ENCODE data around the gene POTEJ. TPM values are rescaled to one million over a fixed set of nuclear protein-coding genes. Genes with fewer than 3 reads are reported as not detected.
"Not testable (repeated sequence)": the region's sequence is repeated elsewhere in the genome, so short reads cannot be mapped to it uniquely, and the experiment has no call there.

The POTEJ gene
- total RNA-seq (2014; rRNA removed; shearing (Covaris generic); ENCODE audit: low replicate concordance): not detected in 2 replicates

DNA sequence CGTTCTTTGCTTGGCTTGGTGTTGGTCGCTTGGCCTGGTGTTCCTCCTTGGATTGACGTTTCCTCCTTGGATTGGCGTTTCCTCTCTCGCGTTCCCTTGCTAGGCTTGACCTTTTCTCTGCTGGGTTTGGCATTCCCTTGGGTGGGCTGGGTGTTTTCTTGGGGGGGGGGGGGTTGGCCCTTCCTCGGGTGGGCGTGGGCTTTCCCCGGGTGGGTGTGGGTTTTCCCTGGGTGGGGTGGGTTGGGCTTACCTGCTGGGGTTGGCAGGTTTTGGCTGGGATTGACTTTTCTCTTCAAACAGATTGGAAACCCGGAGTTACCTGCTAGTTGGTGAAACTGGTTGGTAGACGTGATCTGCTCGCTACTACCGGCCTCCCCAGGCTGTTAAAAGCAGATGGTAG lies at the start of gene POTEJ:
TSS of gene POTEJ (plus strand) at position 301 of the 400 bp plus-strand sequence. CDS start at position 394, 93 bp downstream.
- not testable (repeated sequence) for H4K20me1 ChIP-seq (ENCODE audit: insufficient read depth, low read depth, low read length); H3K9me2 ChIP-seq (replicated peaks; ENCODE audit: insufficient read depth, low read length); H3K27ac ChIP-seq (ENCODE audit: low read length); H3K36me3 ChIP-seq (ENCODE audit: insufficient read depth, low read length); H2AFZ ChIP-seq (ENCODE audit: low read length); H3K79me2 ChIP-seq (ENCODE audit: low read length); H3K9me3 ChIP-seq (ENCODE audit: low read length); H3K9ac ChIP-seq (ENCODE audit: low read length); DNase-seq; H3K4me2 ChIP-seq (ENCODE audit: low read depth, low read length, poor library complexity, severe bottlenecking); H3K27me3 ChIP-seq (ENCODE audit: low read length); H3K4me1 ChIP-seq (ENCODE audit: low read length); H3K4me3 ChIP-seq (ENCODE audit: low read length)

DNA sequence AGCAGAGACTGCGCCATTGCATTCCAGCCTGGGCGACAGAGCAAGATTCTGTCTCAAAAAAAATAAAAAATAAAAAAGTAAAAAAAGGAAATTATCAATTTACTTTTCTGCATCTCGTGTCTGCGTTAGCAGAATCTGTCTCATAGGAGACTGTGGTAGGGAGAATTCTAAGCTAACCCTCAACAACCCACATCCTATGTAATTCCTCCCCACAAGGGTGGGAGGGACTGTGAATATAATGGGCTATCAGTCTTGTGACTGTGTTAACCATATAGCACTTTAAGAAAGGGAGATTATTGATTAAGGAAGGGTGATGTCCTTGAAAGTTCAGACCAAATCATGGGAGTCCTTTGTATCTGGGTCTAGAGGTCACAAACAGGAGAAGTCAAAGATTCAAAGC lies 45.1 kb upstream of the POTEJ start:
- not testable (repeated sequence) for H3K9me2 ChIP-seq (replicated peaks; ENCODE audit: insufficient read depth, low read length); H3K4me1 ChIP-seq (ENCODE audit: low read length); H3K79me2 ChIP-seq (ENCODE audit: low read length); DNase-seq; H3K9ac ChIP-seq (ENCODE audit: low read length); H3K9me3 ChIP-seq (ENCODE audit: low read length); H3K27ac ChIP-seq (ENCODE audit: low read length); H3K27me3 ChIP-seq (ENCODE audit: low read length); H4K20me1 ChIP-seq (ENCODE audit: insufficient read depth, low read depth, low read length); H3K4me3 ChIP-seq (ENCODE audit: low read length); H3K36me3 ChIP-seq (ENCODE audit: insufficient read depth, low read length); H3K4me2 ChIP-seq (ENCODE audit: low read depth, low read length, poor library complexity, severe bottlenecking); H2AFZ ChIP-seq (ENCODE audit: low read length)

DNA sequence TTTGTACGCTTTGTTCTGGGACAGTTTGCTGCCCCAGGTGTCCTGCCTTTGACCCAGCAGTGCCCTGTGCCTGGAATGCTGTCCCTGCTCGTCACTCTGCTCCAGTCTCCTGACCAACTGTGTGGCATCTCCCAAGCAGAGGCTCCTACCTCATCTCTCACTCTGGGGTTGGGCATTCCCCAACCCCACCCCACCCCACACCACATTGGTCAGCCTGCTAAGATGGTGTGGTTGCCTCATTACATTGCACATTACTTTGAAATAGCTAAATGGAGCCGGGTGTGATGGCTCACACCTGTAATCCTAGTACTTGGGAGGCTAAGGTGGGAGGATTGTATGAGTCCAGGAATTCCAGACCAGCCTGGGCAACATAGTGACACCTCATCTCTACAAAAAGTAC lies 39.3 kb upstream of the POTEJ start:
- H3K9ac ChIP-seq (ENCODE audit: low read length); H3K9me3 ChIP-seq (ENCODE audit: low read length); H3K4me3 ChIP-seq (ENCODE audit: low read length); H3K79me2 ChIP-seq (ENCODE audit: low read length); H3K4me2 ChIP-seq (ENCODE audit: low read depth, low read length, poor library complexity, severe bottlenecking); DNase-seq; H4K20me1 ChIP-seq (ENCODE audit: insufficient read depth, low read depth, low read length); H3K27me3 ChIP-seq (ENCODE audit: low read length); H3K9me2 ChIP-seq (replicated peaks; ENCODE audit: insufficient read depth, low read length); H3K4me1 ChIP-seq (ENCODE audit: low read length); H2AFZ ChIP-seq (ENCODE audit: low read length); H3K36me3 ChIP-seq (ENCODE audit: insufficient read depth, low read length); H3K27ac ChIP-seq (ENCODE audit: low read length): not testable (repeated sequence)

DNA sequence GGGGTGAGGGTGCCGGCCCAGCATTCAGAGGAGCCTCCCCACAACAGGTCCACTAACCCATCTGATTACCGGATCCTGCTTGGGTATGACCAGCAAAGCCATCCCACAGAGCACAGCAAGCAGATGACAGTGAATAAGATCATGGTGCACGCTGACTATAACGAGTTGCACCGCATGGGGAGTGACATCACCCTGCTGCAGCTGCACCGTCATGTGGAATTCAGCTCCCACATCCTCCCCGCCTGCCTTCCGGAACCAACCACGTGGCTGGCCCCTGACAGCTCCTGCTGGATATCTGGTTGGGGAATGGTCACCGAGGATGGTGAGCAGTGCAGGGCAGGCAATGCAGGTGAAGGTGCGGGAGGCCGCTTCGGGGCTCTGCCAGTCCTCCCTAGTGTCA lies 37.0 kb upstream of the POTEJ start:
- not testable (repeated sequence) for H3K27me3 ChIP-seq (ENCODE audit: low read length); H3K4me2 ChIP-seq (ENCODE audit: low read depth, low read length, poor library complexity, severe bottlenecking); H3K79me2 ChIP-seq (ENCODE audit: low read length); H3K9ac ChIP-seq (ENCODE audit: low read length); H2AFZ ChIP-seq (ENCODE audit: low read length); H3K36me3 ChIP-seq (ENCODE audit: insufficient read depth, low read length); DNase-seq; H3K9me2 ChIP-seq (replicated peaks; ENCODE audit: insufficient read depth, low read length); H4K20me1 ChIP-seq (ENCODE audit: insufficient read depth, low read depth, low read length); H3K27ac ChIP-seq (ENCODE audit: low read length); H3K9me3 ChIP-seq (ENCODE audit: low read length); H3K4me1 ChIP-seq (ENCODE audit: low read length); H3K4me3 ChIP-seq (ENCODE audit: low read length)

DNA sequence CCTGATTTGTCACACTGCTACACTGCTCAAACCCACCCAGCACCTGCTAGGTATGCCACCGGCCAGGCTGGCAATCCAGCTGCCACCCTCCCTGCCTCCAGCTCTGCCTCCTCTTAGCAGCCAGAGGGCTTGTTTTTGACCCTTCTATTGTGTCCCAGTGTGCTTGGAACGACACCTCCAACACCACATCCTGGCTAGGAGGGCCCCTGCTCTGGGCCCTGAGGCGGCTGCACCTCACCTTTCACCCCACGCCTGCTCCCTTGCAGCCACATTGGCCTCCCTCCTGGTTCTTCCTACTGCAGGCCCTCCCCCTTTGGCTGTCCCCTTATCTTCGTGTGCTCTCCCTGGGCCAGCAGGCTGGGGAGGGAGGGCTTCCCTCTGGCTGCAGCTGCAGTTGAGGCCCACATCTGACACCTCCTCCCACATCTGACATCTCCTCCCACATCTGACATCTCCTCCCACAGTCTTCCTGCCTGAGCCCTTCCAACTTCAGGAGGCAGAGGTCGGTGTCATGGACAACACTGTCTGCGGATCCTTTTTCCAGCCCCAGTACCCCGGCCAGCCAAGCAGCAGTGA lies 34.9 kb upstream of the POTEJ start:
- H3K27ac ChIP-seq (ENCODE audit: low read length); H3K4me1 ChIP-seq (ENCODE audit: low read length); H4K20me1 ChIP-seq (ENCODE audit: insufficient read depth, low read depth, low read length); H3K9me3 ChIP-seq (ENCODE audit: low read length); H2AFZ ChIP-seq (ENCODE audit: low read length); H3K4me3 ChIP-seq (ENCODE audit: low read length); H3K9me2 ChIP-seq (replicated peaks; ENCODE audit: insufficient read depth, low read length); H3K9ac ChIP-seq (ENCODE audit: low read length); DNase-seq; H3K79me2 ChIP-seq (ENCODE audit: low read length); H3K27me3 ChIP-seq (ENCODE audit: low read length); H3K36me3 ChIP-seq (ENCODE audit: insufficient read depth, low read length); H3K4me2 ChIP-seq (ENCODE audit: low read depth, low read length, poor library complexity, severe bottlenecking): not testable (repeated sequence)

DNA sequence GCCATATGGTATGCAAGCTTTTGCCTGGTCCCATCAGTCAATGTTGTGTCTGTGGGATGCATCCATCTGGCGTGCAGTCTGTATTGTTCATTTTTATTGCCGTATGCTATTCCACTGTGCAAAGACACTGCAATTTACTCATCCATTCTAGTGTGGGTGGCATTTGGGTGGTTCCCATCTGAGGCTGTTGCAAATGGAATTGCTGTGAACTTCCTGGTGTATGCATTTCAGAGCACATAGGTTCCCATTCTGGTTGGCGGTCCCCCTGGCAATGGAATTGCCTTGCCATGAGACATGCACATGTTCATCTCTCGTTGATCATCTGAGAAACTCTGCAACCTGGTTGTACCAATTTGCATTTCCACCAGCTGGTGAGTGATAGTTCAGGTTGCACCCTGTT lies 33.7 kb upstream of the POTEJ start:
- H3K9me3 ChIP-seq (ENCODE audit: low read length); H3K9ac ChIP-seq (ENCODE audit: low read length); DNase-seq; H2AFZ ChIP-seq (ENCODE audit: low read length); H3K36me3 ChIP-seq (ENCODE audit: insufficient read depth, low read length); H4K20me1 ChIP-seq (ENCODE audit: insufficient read depth, low read depth, low read length); H3K27ac ChIP-seq (ENCODE audit: low read length); H3K4me2 ChIP-seq (ENCODE audit: low read depth, low read length, poor library complexity, severe bottlenecking); H3K27me3 ChIP-seq (ENCODE audit: low read length); H3K9me2 ChIP-seq (replicated peaks; ENCODE audit: insufficient read depth, low read length); H3K79me2 ChIP-seq (ENCODE audit: low read length); H3K4me1 ChIP-seq (ENCODE audit: low read length); H3K4me3 ChIP-seq (ENCODE audit: low read length): not testable (repeated sequence)

DNA sequence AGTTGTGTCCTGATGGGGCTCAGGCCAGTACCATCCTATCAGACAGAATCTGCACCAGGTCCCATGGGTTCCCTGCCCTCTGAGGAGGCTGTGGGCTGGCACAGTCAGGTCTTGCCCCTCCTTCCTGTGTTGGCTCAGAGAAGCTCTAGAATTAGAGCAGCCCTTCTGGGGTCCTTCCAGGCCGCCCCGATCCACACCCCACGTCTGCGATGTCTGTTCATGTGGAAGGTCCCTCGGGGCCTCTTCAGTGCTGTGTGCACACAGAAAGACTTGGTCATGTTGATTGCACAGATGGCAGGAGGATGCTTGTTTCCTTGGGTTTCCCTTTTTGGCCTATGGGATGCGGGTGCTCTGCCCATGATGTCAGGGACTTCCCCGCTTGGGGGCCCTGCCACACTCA lies 32.1 kb upstream of the POTEJ start:
- not testable (repeated sequence) for H3K9me2 ChIP-seq (replicated peaks; ENCODE audit: insufficient read depth, low read length); H3K4me2 ChIP-seq (ENCODE audit: low read depth, low read length, poor library complexity, severe bottlenecking); H3K27ac ChIP-seq (ENCODE audit: low read length); H4K20me1 ChIP-seq (ENCODE audit: insufficient read depth, low read depth, low read length); H3K27me3 ChIP-seq (ENCODE audit: low read length); H3K36me3 ChIP-seq (ENCODE audit: insufficient read depth, low read length); DNase-seq; H3K4me1 ChIP-seq (ENCODE audit: low read length); H3K79me2 ChIP-seq (ENCODE audit: low read length); H3K4me3 ChIP-seq (ENCODE audit: low read length); H3K9ac ChIP-seq (ENCODE audit: low read length); H3K9me3 ChIP-seq (ENCODE audit: low read length); H2AFZ ChIP-seq (ENCODE audit: low read length)

DNA sequence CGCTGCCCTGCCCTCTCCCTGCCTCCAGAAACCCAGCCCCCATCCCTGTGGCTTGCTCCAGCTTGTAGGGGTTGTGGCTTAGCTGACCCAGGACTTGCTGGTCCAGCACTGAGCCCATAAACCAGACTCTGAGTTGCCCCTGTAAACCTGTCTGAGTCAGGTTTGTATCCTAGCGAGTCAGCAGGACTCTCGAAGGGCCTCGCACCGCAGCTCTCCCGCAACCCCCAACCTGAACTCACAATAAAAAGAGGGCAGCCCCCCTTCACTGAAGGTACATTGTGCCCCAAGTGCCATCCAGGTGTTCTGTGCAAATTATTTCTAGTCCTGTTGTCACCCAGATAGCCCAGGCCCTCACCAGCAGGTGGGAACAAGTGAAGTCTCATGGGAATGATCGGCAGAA lies 29.7 kb upstream of the POTEJ start:
- not testable (repeated sequence) for H3K4me1 ChIP-seq (ENCODE audit: low read length); H3K27me3 ChIP-seq (ENCODE audit: low read length); DNase-seq; H3K36me3 ChIP-seq (ENCODE audit: insufficient read depth, low read length); H3K9me3 ChIP-seq (ENCODE audit: low read length); H3K79me2 ChIP-seq (ENCODE audit: low read length); H3K4me2 ChIP-seq (ENCODE audit: low read depth, low read length, poor library complexity, severe bottlenecking); H2AFZ ChIP-seq (ENCODE audit: low read length); H3K27ac ChIP-seq (ENCODE audit: low read length); H4K20me1 ChIP-seq (ENCODE audit: insufficient read depth, low read depth, low read length); H3K4me3 ChIP-seq (ENCODE audit: low read length); H3K9ac ChIP-seq (ENCODE audit: low read length); H3K9me2 ChIP-seq (replicated peaks; ENCODE audit: insufficient read depth, low read length)

DNA sequence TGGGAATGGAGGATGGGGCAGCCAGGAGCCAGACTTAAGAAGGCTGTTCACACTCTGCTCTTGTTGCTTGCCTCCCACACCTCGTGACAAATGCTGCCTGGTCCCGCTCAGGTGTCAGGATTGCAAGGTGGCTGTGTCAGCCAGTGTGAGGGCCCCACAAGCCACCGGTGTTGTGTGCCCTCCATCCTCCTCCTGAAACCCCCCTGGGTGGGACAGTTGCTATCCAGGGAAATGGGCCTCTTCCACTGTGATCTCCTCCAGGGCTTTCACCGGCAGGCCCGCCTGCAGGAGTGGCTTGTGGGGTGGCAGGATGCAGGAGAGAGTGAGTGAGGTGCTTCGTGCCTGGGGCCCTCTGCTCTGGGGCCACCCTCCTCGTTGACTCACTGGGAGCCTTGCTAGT lies 28.3 kb upstream of the POTEJ start:
- not testable (repeated sequence) for DNase-seq

More for the DNA sequence above, 28.3 kb upstream of the POTEJ start:
- not testable (repeated sequence) for H2AFZ ChIP-seq (ENCODE audit: low read length); H3K79me2 ChIP-seq (ENCODE audit: low read length); H3K27me3 ChIP-seq (ENCODE audit: low read length); H3K4me1 ChIP-seq (ENCODE audit: low read length); H3K9me2 ChIP-seq (replicated peaks; ENCODE audit: insufficient read depth, low read length); H3K9ac ChIP-seq (ENCODE audit: low read length); H3K36me3 ChIP-seq (ENCODE audit: insufficient read depth, low read length); H3K9me3 ChIP-seq (ENCODE audit: low read length); H3K4me2 ChIP-seq (ENCODE audit: low read depth, low read length, poor library complexity, severe bottlenecking); H3K4me3 ChIP-seq (ENCODE audit: low read length); H3K27ac ChIP-seq (ENCODE audit: low read length); H4K20me1 ChIP-seq (ENCODE audit: insufficient read depth, low read depth, low read length)

Measured in Karpas-422 (cell line).